Endothelial cell (in vitro differentiated cells): ENCODE data around the gene CABP2. TPM values are rescaled to one million over a fixed set of nuclear protein-coding genes. Genes with fewer than 3 reads are reported as not detected.
"Not testable (repeated sequence)": the region's sequence is repeated elsewhere in the genome, so short reads cannot be mapped to it uniquely, and the experiment has no call there.

Experiments used
- DNase-seq: peaks from one replicate; pipeline ENCODE4 v3.0.0; 2021; ENCODE audit warnings: low spot score
- H3K27ac Mint-ChIP-seq: one replicate; pipeline ENCODE4 v1.8.0; 2021; ENCODE audit warnings: mixed read lengths, inconsistent platforms; ENCODE audit not compliant: unreplicated experiment
- H3K27me3 Mint-ChIP-seq: one replicate; pipeline ENCODE4 v1.8.0; 2021; ENCODE audit warnings: mild to moderate bottlenecking, moderate library complexity, mixed read lengths, inconsistent platforms; ENCODE audit not compliant: unreplicated experiment
- H3K36me3 Mint-ChIP-seq: one replicate; pipeline ENCODE4 v1.8.0; 2021; ENCODE audit warnings: mild to moderate bottlenecking, low read depth, mixed read lengths, inconsistent platforms; ENCODE audit not compliant: unreplicated experiment
- H3K4me1 Mint-ChIP-seq: one replicate; pipeline ENCODE4 v1.8.0; 2021; ENCODE audit warnings: mild to moderate bottlenecking, mixed read lengths, inconsistent platforms; ENCODE audit not compliant: unreplicated experiment
- H3K4me3 Mint-ChIP-seq: one replicate; pipeline ENCODE4 v1.8.0; 2021; ENCODE audit warnings: mild to moderate bottlenecking, mixed read lengths, inconsistent platforms; ENCODE audit not compliant: unreplicated experiment
- H3K9me3 Mint-ChIP-seq: one replicate; pipeline ENCODE4 v1.8.0; 2021; ENCODE audit warnings: mixed read lengths, inconsistent platforms; ENCODE audit not compliant: unreplicated experiment
- long read RNA-seq: library from polyadenylated mRNA; unstranded; transcript quantifications from one replicate; pipeline ENCODE4 v2.0.0, GENCODE V29; 2020; ENCODE audit not compliant: unreplicated experiment
- total RNA-seq: library from RNA; stranded (reverse); fragmentation: NEBNext Ultra II Directional; extraction: Animal tissue kit (Norgen Biotek cat#: 25700); gene quantifications from one replicate; pipeline ENCODE4 v1.2.1, GENCODE V29; 2021; ENCODE audit not compliant: unreplicated experiment
- TF ChIP-seq, protein P1 (sequence below): fragments of 200-600 bp; sonication (generic); IDR thresholded peaks from one replicate; pipeline ENCODE4 v1.5.0; 2021; ENCODE audit warnings: antibody characterized with exemption; ENCODE audit not compliant: unreplicated experiment

Gene CABP2
- not detected for total RNA-seq
- long read RNA-seq: 0 reads

- Mint-ChIP-seq H3K4me1 (peaks cover 6% of the 10 kb centered on the region), H3K36me3 (no peaks in the 10 kb centered on the region), H3K27me3 (peaks cover 14% of the 10 kb centered on the region), H3K27ac (no peak within 1 kb of the TSS), H3K9me3 (no peaks in the 10 kb centered on the region), H3K4me3 (no peak within 1 kb of the TSS)
- no peak for DNase-seq
- TF ChIP-seq, protein P1, sequence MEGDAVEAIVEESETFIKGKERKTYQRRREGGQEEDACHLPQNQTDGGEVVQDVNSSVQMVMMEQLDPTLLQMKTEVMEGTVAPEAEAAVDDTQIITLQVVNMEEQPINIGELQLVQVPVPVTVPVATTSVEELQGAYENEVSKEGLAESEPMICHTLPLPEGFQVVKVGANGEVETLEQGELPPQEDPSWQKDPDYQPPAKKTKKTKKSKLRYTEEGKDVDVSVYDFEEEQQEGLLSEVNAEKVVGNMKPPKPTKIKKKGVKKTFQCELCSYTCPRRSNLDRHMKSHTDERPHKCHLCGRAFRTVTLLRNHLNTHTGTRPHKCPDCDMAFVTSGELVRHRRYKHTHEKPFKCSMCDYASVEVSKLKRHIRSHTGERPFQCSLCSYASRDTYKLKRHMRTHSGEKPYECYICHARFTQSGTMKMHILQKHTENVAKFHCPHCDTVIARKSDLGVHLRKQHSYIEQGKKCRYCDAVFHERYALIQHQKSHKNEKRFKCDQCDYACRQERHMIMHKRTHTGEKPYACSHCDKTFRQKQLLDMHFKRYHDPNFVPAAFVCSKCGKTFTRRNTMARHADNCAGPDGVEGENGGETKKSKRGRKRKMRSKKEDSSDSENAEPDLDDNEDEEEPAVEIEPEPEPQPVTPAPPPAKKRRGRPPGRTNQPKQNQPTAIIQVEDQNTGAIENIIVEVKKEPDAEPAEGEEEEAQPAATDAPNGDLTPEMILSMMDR: no peak
These were observed at the start of gene CABP2 for GRCh38 chr11:67522844-67523555. CABP2 (minus strand) TSS chr11:67523446; CDS start chr11:67523326, 120 bp downstream.

DNA sequence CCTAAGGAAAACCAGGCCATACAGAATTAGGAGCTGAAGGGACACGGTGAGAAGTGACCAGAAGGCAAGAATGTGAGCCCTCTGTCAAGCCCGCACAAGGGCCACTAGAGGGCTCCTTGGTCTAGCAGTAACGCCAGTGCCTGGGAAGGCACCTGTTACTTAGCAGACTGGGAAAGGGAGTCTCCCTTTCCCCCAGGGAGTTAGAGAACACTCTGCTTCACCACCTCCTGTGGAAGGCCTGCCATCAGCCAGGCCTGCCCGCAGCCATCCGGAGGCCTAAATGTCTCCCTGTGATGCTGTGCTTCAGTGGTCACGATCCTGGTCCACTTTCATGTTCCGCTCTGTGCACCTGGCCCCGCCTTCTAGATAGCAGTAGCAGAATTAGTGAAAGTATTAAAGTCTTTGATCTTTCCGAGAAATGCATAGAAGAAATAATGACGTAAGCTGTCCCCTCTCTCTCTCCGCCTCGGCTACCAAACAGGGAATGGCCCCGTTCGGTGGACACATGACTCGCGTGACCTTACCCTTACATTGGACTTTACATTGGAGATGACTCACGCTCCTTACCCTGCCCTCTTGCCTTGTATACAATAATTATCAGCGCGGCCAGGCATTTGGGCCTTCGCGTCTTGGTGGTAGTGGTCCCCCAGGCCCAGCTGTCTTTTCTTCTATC is 49.6 kb upstream of the CABP2 start:
- TF ChIP-seq, protein P1: peak; percentile 37
- Mint-ChIP-seq H3K9me3 (no peaks in the 10 kb centered on the region), H3K36me3 (no peaks in the 10 kb centered on the region), H3K27me3 (peaks cover 2% of the 10 kb centered on the region), H3K27ac (no peak overlapping the region), H3K4me3 (no peak overlapping the region), H3K4me1 (peaks cover 6% of the 10 kb centered on the region)
- DNase-seq: peak; percentile 47

DNA sequence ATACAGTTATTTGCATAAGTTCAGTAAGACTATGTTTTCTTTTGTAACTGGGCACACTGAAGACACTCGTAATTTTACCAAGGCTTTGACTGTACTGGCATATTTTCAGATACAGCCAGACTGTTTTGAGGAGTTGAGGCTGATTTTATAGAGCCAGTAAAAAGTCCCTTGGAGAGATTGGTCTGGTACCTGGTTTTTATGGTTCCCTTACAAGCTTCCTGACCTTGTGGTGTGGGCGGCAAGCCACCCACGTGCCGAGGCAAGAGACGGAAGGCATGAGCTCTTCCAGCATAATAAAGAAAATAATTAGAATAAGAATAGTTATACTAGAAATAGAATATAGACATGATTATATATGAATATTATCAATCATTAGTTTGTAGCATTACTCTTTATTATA is 49.1 kb upstream of the CABP2 start:
- TF ChIP-seq, protein P1: no peak
- Mint-ChIP-seq H3K27ac (no peak overlapping the region), H3K36me3 (no peaks in the 10 kb centered on the region), H3K27me3 (peaks cover 2% of the 10 kb centered on the region), H3K4me1 (peaks cover 6% of the 10 kb centered on the region), H3K4me3 (no peak overlapping the region), H3K9me3 (no peaks in the 10 kb centered on the region)
- no peak for DNase-seq

DNA sequence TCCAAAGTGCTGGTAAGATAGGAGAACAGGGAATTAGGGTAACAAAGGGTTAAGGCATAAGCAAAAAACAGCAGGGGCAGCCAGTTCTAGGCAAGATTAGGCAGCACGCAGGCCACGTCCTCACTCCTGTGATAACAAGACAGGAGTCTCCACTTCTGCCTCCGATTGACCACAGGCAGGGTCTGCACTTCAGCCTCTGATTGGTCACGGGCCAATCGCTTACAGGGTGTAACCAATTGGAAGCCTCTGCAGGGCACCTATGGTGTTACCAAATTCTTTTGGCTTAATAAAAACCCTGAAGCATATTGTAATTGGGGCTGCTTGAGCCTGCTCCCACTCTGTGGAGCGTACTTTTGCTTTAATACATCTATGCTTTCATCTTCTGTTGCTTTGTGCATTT is 48.2 kb upstream of the CABP2 start:
- no peaks in the 10 kb centered on the region for H3K36me3 Mint-ChIP-seq
- H3K27me3 Mint-ChIP-seq: no peaks in the 10 kb centered on the region
- TF ChIP-seq, protein P1: no peak
- peaks cover 6% of the 10 kb centered on the region for H3K4me1 Mint-ChIP-seq
- DNase-seq: no peak
- no peaks in the 10 kb centered on the region for H3K9me3 Mint-ChIP-seq
- H3K27ac Mint-ChIP-seq: no peak overlapping the region
- no peak overlapping the region for H3K4me3 Mint-ChIP-seq

- Mint-ChIP-seq H3K9me3 (no peaks in the 10 kb centered on the region), H3K4me1 (peaks cover 11% of the 10 kb centered on the region), H3K4me3 (no peak overlapping the region), H3K27ac (no peak overlapping the region), H3K36me3 (no peaks in the 10 kb centered on the region), H3K27me3 (no peaks in the 10 kb centered on the region)
- DNase-seq: no peak
- TF ChIP-seq, protein P1: no peak
These were observed 41.0 kb upstream of the CABP2 start for GRCh38 chr11:67564230-67564629.

DNA sequence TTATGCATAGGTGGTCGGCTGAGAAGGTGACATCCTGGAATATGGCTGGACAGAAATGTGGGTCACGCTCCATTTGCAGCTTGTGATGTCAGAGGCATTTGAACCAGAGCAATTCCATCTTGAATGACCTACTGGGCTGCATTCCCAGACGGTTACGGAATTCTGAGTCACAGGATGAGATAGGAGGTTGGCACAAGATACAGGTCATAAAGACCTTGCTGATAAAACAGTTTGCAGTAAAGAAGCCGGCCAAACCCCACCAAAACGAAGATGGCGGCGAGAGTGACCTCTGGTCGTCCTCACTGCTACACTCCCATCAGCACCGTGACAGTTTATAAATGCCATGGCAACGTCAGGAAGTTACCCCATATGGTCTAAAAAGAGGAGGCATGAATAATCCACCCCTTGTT is 40.5 kb upstream of the CABP2 start:
- H3K27me3 Mint-ChIP-seq, H3K4me3 Mint-ChIP-seq, H3K27ac Mint-ChIP-seq, DNase-seq, H3K36me3 Mint-ChIP-seq, H3K9me3 Mint-ChIP-seq: not testable (repeated sequence)
- H3K4me1 Mint-ChIP-seq: peaks cover 11% of the 10 kb centered on the region
